ENCODE data around the gene LILRB5.
"Not testable (repeated sequence)": the region's sequence is repeated elsewhere in the genome, so short reads cannot be mapped to it uniquely, and the experiment has no call there.

Gene LILRB5

GRCh38 chr19:54281007-54281728, 24.1 kb upstream of the LILRB5 start, which contains the start of gene LILRB2:
TSS of gene LILRB2 (minus strand) at chr19:54281110. CDS start at chr19:54280496, 614 bp downstream.
- H3K4me1 Mint-ChIP-seq (ENCODE audit: low read depth): no peaks in the 10 kb centered on the region
- peaks cover 63% of the 10 kb centered on the region for H3K27me3 Mint-ChIP-seq
- H3K27ac Mint-ChIP-seq: no peak within 1 kb of the TSS

GRCh38 chr19:54280441-54280840, 23.4 kb upstream of the LILRB5 start:
- H3K27ac Mint-ChIP-seq; H3K9me3 Mint-ChIP-seq; H3K36me3 Mint-ChIP-seq (ENCODE audit: low read depth); H3K4me1 Mint-ChIP-seq (ENCODE audit: low read depth); DNase-seq; H3K4me3 Mint-ChIP-seq: not testable (repeated sequence)
- H3K27me3 Mint-ChIP-seq: peaks cover 69% of the 10 kb centered on the region

More at GRCh38 chr19:54281007-54281728, 24.1 kb upstream of the LILRB5 start, which contains the start of gene LILRB2:
- Mint-ChIP-seq H3K9me3 (no peaks in the 10 kb centered on the region), H3K36me3 (ENCODE audit: low read depth) (no peaks in the 10 kb centered on the region), H3K4me3 (no peak within 1 kb of the TSS)
- no peak for DNase-seq

DNA sequence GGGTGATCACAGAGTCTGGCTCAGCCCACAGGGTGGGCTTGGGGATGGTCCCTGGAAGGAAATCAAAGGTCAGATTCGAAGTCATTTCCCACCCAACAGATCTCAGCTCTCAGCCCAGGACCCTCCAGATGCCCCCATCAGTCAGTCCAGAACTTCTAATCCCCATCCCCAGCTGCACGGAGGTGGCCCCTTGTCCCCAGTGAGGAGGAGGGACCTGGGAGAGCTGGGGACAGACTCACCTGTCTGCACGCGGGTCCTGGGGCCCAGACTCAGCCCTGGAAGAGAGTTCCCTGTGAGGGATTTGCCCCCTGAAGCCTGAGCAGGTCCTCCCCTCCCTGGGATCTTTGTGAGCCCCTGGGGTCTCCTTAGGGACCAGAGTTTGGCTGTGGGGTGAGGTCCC, 23.0 kb upstream of the LILRB5 start:
- H3K36me3 Mint-ChIP-seq (ENCODE audit: low read depth); H3K27ac Mint-ChIP-seq; H3K9me3 Mint-ChIP-seq; H3K4me1 Mint-ChIP-seq (ENCODE audit: low read depth); DNase-seq; H3K4me3 Mint-ChIP-seq: not testable (repeated sequence)
- peaks cover 72% of the 10 kb centered on the region for H3K27me3 Mint-ChIP-seq

DNA sequence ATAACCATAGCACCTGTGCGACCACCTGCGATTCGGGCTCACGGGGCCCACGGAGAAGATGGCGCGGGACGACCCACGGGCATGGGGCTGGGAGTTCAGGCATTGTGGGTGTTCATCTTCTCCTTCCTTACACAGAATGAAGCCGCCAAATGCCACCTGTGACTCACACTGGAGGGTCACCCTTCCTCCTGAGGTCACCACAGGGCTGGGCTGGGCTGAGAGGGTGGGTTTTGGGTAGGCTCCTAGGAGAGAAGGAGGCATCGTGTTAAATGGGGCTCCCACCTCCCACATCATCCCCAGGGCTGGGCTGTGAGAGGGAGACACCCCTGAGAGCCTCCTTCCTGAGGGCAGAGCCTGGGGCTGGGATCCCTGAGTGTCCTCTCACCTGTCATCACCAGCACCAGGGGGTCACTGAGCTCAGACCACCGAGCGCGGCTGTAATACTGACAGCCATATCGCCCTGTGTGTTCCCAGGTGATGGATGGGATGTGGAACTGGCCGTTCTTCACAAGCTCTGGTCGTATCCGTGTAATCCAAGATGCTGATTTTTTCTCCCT, 22.4 kb upstream of the LILRB5 start:
- H3K27ac Mint-ChIP-seq: no peak overlapping the region
- peaks cover 70% of the 10 kb centered on the region for H3K27me3 Mint-ChIP-seq
- no peaks in the 10 kb centered on the region for H3K4me1 Mint-ChIP-seq (ENCODE audit: low read depth)
- no peaks in the 10 kb centered on the region for H3K36me3 Mint-ChIP-seq (ENCODE audit: low read depth)
- no peak overlapping the region for H3K4me3 Mint-ChIP-seq
- DNase-seq: no peak
- H3K9me3 Mint-ChIP-seq: no peaks in the 10 kb centered on the region

DNA sequence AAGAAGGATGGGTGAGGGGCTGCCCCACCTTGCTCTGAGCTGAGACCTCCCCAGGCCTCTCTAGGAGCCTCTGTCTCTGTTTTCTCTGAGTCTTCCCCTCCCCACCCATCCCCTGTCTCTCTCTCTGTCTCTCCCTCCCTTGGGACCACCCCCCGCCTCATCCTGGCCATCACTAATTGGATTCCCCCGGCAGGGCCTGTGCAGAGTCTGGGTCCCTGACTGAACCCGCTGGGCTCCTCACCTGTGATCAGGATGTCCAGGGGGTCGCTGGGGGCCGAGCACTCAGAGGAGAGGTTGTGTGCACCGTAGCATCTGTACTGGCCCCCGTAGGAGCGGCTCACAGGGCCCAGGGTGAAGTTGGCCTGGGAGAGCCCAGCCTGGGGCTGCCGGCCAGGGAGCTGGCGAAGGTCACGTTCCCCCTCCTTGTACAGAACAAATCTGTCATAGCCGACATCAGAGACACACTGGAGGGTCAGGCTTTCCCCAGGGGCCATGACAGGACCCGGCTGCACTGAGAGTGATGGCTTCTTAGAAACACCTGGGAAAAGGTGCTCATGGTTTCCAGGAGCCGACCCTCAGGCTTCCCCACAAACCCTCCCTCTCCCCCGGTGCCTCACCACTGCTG, 21.6 kb upstream of the LILRB5 start:
- not testable (repeated sequence) for H3K4me3 Mint-ChIP-seq; H3K36me3 Mint-ChIP-seq (ENCODE audit: low read depth); H3K27ac Mint-ChIP-seq; H3K4me1 Mint-ChIP-seq (ENCODE audit: low read depth); H3K9me3 Mint-ChIP-seq; DNase-seq
- peaks cover 74% of the 10 kb centered on the region for H3K27me3 Mint-ChIP-seq

DNA sequence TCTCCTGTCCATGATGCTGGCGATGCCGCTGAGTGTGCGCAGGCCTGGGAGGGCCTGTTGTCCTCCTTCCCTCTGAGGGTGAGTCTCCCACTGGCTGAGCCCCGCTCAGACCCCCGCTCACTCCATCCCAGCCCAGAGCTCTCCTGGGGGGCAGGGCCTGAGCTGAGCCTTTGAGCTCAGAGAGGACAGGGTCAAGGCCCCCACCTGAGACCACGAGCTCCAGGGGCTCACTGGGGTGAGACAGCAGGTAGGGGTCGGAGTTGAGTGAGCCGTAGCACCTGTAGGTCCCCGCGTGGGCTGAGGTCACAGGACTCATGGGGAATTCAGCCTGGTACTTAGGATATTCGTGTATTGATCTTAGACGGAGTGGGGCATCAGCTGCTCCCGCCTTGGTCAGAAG, 21.0 kb upstream of the LILRB5 start:
- H3K4me1 Mint-ChIP-seq (ENCODE audit: low read depth); H3K4me3 Mint-ChIP-seq: not testable (repeated sequence)
- H3K27me3 Mint-ChIP-seq: peaks cover 76% of the 10 kb centered on the region

DNA sequence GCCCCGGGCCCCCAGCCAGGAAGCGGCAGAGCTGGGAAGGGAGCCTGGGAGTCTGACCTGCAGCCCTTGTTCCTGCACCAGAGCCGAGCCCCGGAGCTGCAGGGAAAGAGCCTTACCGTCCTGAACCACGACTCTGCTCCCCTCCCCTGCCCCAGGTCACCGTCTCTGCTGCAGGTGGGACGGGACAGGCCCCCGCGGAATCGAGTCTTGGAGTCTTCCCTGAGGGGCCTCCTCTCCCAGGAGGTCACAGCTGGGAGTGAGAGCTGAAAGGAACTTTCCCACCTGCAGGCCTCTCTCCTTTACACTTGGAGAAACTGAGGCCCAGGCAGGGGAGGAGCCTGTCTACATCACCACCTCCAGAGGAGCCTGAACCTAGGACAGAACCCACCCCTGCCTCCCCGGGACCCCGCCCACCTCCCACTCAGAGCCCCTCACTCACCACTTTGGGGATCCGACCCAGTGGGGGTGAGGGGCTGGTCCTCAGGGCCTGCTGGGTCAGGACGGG, 20.1 kb upstream of the LILRB5 start:
- H3K4me3 Mint-ChIP-seq; H3K9me3 Mint-ChIP-seq; H3K27ac Mint-ChIP-seq; DNase-seq; H3K36me3 Mint-ChIP-seq (ENCODE audit: low read depth); H3K4me1 Mint-ChIP-seq (ENCODE audit: low read depth): not testable (repeated sequence)
- peaks cover 76% of the 10 kb centered on the region for H3K27me3 Mint-ChIP-seq

More for the DNA sequence above, 21.0 kb upstream of the LILRB5 start:
- not testable (repeated sequence) for H3K9me3 Mint-ChIP-seq; DNase-seq; H3K36me3 Mint-ChIP-seq (ENCODE audit: low read depth); H3K27ac Mint-ChIP-seq

GRCh38 chr19:54275951-54276350, 18.9 kb upstream of the LILRB5 start:
- Mint-ChIP-seq H3K36me3 (ENCODE audit: low read depth) (no peaks in the 10 kb centered on the region), H3K27me3 (peaks cover 75% of the 10 kb centered on the region)

DNA sequence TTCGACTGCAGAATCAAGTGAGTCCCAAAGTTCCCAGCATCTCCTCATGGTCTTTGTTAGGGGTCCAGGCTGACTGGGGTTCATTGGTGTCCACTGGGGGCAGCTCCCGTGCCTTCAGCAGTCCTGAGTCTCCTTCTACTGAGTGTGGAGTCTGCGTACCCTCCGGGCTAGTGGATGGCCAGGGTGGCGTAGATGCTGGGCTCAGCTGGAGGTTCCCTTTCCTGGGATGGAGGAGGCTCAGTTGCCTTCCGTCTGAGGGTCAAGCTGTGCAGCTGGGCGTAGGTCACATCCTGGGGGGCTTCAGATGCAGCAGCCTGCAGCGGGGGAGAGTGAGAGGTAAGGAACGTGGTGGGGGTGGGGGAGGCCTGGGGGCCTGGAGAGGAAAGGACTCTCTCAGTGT, 17.4 kb upstream of the LILRB5 start:
- H3K27ac Mint-ChIP-seq; H3K36me3 Mint-ChIP-seq (ENCODE audit: low read depth); DNase-seq; H3K9me3 Mint-ChIP-seq; H3K4me1 Mint-ChIP-seq (ENCODE audit: low read depth); H3K4me3 Mint-ChIP-seq: not testable (repeated sequence)
- H3K27me3 Mint-ChIP-seq: peaks cover 69% of the 10 kb centered on the region

More at GRCh38 chr19:54275951-54276350, 18.9 kb upstream of the LILRB5 start:
- peaks cover 7% of the 10 kb centered on the region for H3K4me1 Mint-ChIP-seq (ENCODE audit: low read depth)
- no peak overlapping the region for H3K27ac Mint-ChIP-seq
- H3K4me3 Mint-ChIP-seq: no peak overlapping the region
- no peak for DNase-seq
- H3K9me3 Mint-ChIP-seq: no peaks in the 10 kb centered on the region

GRCh38 chr19:54273821-54274220, 16.7 kb upstream of the LILRB5 start:
- Mint-ChIP-seq H3K27me3 (peaks cover 62% of the 10 kb centered on the region), H3K27ac (peak overlapping the region; percentile 44)

DNA sequence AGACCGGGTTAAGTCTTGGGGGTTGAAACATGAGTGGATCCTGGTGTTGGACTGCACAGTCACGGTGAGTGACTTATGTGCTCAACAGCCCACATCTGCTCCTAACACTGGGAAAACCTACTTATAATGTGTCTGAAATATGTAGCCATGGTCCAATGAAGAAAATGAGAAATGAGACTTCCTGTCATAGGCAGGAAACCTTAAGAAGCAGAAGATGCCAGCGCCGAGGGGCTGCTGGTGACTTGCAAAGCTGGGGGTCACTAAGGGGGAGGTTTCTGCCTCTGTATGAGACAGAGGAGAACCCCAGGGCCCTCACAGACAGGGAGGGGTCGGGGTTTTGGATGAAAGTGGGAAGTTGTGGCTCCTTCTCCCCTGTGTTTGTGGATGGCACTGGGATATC, 15.1 kb upstream of the LILRB5 start:
- not testable (repeated sequence) for H3K4me1 Mint-ChIP-seq (ENCODE audit: low read depth)

More at GRCh38 chr19:54273821-54274220, 16.7 kb upstream of the LILRB5 start:
- no peak for DNase-seq
- Mint-ChIP-seq H3K4me3 (no peak overlapping the region), H3K36me3 (ENCODE audit: low read depth) (no peaks in the 10 kb centered on the region), H3K4me1 (ENCODE audit: low read depth) (peaks cover 7% of the 10 kb centered on the region), H3K9me3 (no peaks in the 10 kb centered on the region)

DNA sequence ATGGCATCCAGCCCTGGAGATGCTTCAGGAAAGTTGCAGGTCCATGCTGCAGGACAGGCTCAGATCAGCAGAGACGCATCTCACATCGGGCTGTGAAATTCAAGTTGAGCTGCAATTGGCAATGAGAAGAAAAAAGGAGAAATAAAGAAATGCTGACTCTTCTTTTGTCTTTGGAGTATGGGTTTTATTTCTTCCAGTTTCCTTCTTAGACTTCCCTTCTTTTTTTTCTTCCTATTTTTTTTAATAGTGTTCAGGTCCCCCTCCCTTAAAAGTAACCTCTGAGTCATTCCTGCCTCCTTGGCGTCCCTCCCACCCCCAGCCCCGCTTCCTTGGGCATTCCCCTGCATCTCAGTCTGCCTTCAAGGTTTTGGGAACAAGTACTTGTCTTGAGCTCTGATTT, 14.5 kb upstream of the LILRB5 start:
- not testable (repeated sequence) for H3K4me1 Mint-ChIP-seq (ENCODE audit: low read depth); DNase-seq; H3K36me3 Mint-ChIP-seq (ENCODE audit: low read depth); H3K9me3 Mint-ChIP-seq; H3K4me3 Mint-ChIP-seq; H3K27ac Mint-ChIP-seq
- peaks cover 57% of the 10 kb centered on the region for H3K27me3 Mint-ChIP-seq

More for the DNA sequence above, 15.1 kb upstream of the LILRB5 start:
- not testable (repeated sequence) for H3K27ac Mint-ChIP-seq; H3K36me3 Mint-ChIP-seq (ENCODE audit: low read depth); H3K4me3 Mint-ChIP-seq; H3K9me3 Mint-ChIP-seq; DNase-seq
- H3K27me3 Mint-ChIP-seq: peaks cover 61% of the 10 kb centered on the region

DNA sequence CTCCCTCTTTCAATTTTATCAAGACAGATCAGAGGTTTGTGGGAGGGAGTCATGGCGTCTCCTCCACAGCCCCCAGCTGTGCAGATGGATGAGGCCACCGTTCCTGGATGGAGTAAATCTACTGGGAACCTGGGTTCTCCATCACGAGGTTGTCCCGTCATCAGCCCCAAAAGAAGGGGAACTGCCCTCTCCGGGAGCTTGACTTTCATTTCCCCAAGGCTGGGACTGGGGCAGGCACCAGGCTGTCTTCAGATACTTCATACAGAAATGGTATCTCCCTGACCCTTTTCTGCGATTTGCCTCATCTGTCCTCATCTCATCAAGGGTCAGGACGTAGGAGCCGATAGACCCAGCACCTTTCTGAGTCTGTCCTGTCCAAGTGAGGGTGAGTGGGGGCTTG, 14.0 kb upstream of the LILRB5 start:
- H3K4me3 Mint-ChIP-seq: no peak overlapping the region
- no peak for DNase-seq

GRCh38 chr19:54268936-54269335, 11.9 kb upstream of the LILRB5 start:
- Mint-ChIP-seq H3K36me3 (ENCODE audit: low read depth) (no peaks in the 10 kb centered on the region), H3K27ac (no peak overlapping the region), H3K9me3 (no peaks in the 10 kb centered on the region)

More for the DNA sequence above, 14.0 kb upstream of the LILRB5 start:
- peaks cover 55% of the 10 kb centered on the region for H3K27me3 Mint-ChIP-seq
- peaks cover 7% of the 10 kb centered on the region for H3K4me1 Mint-ChIP-seq (ENCODE audit: low read depth)
- H3K36me3 Mint-ChIP-seq (ENCODE audit: low read depth): no peaks in the 10 kb centered on the region
- H3K9me3 Mint-ChIP-seq: no peaks in the 10 kb centered on the region
- H3K27ac Mint-ChIP-seq: no peak overlapping the region

DNA sequence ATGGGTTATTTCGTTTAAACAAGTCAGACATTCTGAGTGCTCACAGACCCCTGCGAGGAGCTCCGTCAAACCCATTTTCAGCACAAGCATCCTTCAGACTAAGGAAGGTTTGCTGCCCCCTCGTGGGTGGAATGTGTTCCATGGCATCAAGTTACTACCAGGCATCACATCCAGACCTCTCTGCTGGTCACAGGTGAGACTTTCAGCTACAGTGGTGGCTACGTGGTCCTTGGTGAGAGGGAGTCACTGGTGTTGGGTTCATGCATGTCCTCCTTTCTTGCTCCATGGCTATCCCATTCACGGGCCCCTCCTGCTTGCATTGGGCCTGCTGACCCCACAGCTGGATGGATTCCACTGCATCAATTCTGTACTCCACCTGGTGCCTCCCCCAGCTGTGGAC, 9.1 kb upstream of the LILRB5 start:
- H3K36me3 Mint-ChIP-seq (ENCODE audit: low read depth): no peaks in the 10 kb centered on the region
- no peak overlapping the region for H3K4me3 Mint-ChIP-seq
- H3K9me3 Mint-ChIP-seq: no peaks in the 10 kb centered on the region
- H3K4me1 Mint-ChIP-seq (ENCODE audit: low read depth): peaks cover 2% of the 10 kb centered on the region
- H3K27me3 Mint-ChIP-seq: peaks cover 34% of the 10 kb centered on the region
- no peak overlapping the region for H3K27ac Mint-ChIP-seq
- peak; percentile 77 for DNase-seq

More at GRCh38 chr19:54268936-54269335, 11.9 kb upstream of the LILRB5 start:
- peaks cover 54% of the 10 kb centered on the region for H3K27me3 Mint-ChIP-seq
- no peak overlapping the region for H3K4me3 Mint-ChIP-seq
- peaks cover 4% of the 10 kb centered on the region for H3K4me1 Mint-ChIP-seq (ENCODE audit: low read depth)
- no peak for DNase-seq
